Transverse colon (tissue), 4 donors: Measurements from ENCODE around the gene IFNL3.
"Not testable (repeated sequence)": the region's sequence is repeated elsewhere in the genome, so short reads cannot be mapped to it uniquely, and the experiment has no call there.

Source experiments
- CTCF ChIP-seq, 5 experiments: fragments of 200-600 bp in 3 of 5; fragments of 450-650 bp in 2 of 5; sonication (generic) in 3 of 5; IDR thresholded peaks; 1 replicate in 2 of 5; 2 replicates in 3 of 5; pipeline ENCODE4 v1.5.1; 2016 to 2017; ENCODE audit warnings: antibody characterized with exemption in 5 of 5, inconsistent platforms in 3 of 5, mild to moderate bottlenecking in 2 of 5, moderate library complexity in 1 of 5
- POLR2AphosphoS5 ChIP-seq, 3 donors: sonication (generic); formaldehyde crosslinking; IDR thresholded peaks; one replicate each; pipeline ENCODE4 v1.6.1; 2016; ENCODE audit warnings: antibody characterized with exemption in 3 of 3

- not testable (repeated sequence) for TF ChIP-seq CTCF, POLR2AphosphoS5 (IDR thresholded peaks at IDR 0.05)
Observed at GRCh38 chr19:39268531-39269223, 23.9 kb upstream of the IFNL3 start.
